GM18499 (cell line): Measurements from ENCODE around the gene HCN2.

Source experiments
- ATAC-seq: cut with Tn5 transposase; IDR thresholded peaks from one replicate; pipeline ENCODE4 v1.9.1; 2021; ENCODE audit warnings: moderate number of reproducible peaks; ENCODE audit not compliant: insufficient read depth, unreplicated experiment

Gene HCN2

DNA sequence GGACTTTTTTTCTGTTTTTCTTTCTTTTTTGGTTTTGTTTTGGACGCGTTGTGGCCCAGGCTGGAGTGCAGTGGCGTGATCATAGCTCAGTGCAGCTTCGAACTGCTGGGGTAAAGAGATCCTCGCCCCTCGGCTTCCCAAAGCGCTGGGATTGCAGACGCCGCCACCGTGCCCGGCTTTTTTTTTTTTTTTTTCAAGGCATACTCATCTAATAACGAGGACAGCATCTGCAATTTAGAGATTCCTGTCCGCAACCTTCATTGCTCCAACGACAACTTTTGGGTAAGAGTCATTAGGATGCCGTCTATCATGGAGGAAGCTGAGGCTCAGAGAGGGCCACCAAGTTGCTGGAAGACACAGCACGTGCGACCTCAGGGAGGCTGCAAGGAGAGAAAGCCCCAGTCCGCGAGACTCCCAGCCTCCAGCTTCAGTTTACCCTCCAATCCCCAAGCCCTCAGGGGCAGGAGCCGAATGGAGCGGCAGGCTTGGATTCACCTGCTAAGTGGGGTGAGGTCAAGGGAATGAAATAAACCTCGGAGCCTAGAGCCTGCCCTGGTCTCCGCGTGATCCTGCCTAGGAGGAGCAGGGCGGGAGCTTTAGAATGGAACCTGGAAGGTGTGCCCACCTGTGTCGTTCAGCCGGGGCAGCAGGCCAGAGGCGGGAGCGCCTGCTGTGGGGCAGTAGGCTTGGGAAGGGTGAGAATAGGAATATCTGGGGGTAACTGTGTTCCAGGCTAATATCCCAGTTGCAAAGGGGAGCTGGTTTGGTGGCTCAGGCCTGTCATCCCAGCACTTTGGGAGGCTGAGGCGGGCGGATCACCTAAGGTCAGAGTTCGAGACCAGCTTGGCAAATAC lies 44.3 kb downstream of the HCN2 start:
- ATAC-seq = no peak

DNA sequence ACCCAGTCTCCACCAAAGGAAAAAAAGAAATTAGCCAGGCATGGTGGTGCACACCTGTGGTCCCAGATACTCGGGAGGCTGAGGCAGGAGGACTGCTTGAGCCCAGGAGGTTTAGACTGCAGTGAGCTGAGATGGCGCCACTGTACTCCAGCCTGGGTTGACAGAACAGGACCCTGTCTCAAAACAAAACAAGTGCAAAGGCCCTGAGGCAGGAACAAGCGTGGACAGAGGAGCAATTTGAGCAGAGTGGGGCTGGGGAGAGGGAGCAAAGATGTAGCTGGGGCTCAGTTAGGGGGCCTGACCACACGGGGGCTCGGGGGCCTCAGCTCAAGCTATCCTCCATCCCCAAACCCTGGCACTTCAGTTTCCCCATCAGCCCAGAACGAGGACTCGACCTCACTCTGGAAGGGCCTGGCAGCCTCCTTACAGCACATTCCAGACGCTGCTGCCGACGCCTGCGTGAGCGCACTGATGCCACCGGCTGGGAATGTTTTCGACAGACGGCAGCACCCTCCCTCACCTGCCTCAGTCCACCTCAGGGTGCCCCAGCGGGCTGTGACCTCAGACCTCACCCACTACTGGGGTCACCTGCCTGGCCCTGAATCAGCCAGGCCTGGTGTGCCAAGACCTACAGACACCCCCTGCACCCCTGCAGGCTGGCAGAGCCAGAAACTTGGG lies 45.4 kb downstream of the HCN2 start:
- no peak for ATAC-seq

DNA sequence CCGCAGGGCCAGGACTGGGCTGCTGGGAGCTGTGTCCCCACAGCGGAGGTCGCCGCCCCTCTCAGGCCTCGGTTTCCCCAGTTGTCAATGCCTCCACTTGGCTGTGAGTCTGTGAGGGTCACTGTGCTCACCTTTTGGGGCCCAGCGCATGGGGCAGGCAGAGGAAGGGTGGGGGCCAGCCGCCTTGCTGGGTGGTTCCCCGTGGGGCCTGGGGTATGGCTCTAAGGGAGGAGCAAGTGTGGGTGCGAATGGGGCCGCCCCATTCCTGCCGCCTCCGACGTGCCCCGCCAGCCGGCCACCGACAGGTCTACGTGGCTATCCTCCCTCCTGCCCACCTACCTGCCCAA lies 49.2 kb downstream of the HCN2 start:
- ATAC-seq = no peak

DNA sequence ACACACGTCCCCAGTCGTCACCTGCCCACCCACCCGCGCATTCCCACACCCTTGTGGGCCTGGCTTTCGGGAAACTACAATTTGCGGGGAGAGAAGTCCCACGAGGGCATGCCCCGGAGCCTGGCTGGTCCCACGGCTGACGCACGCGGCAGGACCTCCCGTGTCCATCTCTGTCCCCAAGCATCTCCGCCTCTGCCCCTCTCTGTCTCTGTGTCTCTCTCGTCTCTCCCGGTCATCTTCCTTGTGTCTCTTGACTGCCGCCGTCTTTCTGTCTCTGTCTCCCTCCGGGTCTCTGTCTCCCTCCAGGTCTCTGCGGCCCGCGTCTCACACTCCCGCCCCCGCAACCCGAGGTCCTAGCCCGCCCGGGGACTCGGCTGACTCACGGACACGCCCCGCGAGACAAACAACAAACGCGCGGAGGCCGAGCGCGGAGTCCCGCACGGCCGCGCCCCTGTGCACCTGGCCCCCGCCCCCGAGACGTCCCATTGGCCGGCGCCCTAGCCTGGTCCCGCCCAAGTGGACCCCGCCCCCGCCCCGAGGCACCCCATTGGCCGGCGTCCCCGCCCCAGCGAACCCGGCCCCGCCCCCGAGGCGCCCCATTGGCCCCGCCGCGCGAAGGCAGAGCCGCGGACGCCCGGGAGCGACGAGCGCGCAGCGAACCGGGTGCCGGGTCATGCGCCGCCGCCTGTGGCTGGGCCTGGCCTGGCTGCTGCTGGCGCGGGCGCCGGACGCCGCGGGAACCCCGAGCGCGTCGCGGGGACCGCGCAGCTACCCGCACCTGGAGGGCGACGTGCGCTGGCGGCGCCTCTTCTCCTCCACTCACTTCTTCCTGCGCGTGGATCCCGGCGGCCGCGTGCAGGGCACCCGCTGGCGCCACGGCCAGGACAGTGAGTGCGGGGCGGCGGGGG lies 49.8 kb downstream of the HCN2 start, which contains the start of gene FGF22:
TSS of gene FGF22 (plus strand) at position 627 of the 908 bp plus-strand sequence. CDS start at position 674, 47 bp downstream.
- no peak for ATAC-seq

DNA sequence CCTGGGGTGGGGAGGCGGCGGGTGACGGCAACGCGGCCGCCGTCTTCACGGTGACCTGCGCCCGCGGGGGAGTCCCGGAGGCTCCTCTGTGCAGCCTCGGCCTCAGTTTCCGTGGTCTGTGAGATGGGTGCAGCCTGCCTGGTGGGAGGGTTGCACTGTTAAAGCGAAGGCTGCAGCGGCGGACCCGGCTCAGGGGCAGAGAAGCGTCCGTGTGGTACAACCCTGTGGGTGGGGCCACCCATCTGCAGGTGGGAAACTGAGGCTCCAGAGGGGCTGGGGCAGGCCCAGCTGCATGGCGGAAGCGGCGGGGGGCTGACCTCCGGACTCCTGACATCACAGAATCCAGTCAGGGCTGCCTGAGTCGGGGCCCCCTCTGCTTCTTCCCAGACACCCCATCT lies 50.5 kb downstream of the HCN2 start:
- no peak for ATAC-seq

DNA sequence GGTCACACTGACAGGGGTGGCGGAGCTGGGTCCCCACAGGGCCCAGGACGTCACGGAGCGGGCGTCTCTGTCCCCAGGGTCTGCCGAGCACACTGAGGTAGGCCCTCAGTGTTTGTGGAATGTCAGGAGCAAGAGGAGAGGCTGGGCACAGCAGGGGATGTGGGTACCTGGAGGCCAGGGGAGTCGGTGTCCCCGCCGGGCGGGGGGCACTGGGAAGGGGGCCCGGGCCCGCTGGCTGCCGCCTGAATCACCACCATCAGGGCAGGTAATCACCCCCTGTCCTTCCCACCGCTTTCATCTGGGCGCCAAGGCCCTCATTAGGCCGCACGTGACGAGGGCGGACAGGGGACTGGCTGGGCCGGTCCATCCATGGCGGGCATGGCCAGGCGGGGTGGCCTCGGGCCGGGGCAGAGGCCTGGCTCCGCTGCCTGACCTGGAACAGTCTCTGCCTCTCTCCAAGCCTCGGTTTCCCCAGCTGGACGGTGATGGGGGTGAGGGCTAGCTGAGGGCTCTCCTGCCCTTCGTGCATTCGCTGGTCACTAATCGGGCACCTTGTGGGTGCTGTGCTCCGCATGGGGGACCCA lies 51.0 kb downstream of the HCN2 start:
- no peak for ATAC-seq

DNA sequence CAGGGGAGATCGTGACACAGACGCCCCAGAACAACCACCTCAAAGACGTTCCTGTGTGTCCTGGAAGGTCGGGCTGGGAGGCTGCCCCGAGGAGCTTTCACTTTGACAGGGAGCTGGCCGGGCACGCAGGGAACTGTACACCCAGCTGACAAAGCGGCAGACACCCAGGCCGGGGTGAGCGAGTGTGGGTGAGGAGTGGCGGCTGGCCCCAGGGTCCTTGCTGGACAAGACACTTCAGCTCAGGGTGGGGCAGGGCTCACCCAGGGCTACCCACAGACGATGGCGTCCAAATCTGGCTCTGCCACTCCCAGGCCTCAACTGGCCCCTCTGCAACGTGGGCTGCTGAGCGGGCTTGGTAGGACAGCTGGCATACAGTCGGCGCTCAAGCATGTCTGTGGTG lies 52.0 kb downstream of the HCN2 start:
- ATAC-seq = no peak

DNA sequence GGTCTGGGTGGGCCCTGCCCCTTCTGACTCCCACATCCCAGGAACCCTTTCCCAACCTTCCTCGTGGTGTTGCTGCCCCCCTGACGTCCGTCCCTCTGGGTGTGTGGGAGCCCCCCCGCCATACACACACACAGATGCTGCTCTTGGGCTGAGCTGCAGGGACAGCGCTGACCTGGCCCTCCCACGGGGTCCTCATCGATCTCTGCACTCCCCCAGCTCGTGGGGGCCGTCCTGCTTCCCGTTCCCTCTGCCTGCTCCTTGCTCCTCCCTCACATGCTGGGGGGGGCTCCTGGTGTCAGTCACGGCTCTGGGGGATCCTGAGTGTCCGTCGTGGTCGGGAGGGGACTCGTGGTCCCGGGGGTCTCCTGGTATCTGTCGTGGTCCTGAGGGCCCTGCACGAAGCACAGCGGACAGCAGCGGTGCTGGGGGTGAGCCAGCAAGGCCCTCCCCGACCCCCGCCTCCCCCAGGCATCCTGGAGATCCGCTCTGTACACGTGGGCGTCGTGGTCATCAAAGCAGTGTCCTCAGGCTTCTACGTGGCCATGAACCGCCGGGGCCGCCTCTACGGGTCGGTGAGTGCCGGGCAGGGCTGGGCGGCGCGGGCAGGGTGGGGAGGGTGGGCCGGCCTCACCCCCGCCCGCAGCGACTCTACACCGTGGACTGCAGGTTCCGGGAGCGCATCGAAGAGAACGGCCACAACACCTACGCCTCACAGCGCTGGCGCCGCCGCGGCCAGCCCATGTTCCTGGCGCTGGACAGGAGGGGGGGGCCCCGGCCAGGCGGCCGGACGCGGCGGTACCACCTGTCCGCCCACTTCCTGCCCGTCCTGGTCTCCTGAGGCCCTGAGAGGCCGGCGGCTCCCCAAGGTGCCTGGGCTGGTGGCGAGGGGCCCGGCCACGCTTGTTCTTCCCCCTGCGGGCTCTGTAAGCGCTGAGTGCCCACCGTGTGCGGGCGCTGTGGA lies 53.4 kb downstream of the HCN2 start:
- ATAC-seq = no peak

DNA sequence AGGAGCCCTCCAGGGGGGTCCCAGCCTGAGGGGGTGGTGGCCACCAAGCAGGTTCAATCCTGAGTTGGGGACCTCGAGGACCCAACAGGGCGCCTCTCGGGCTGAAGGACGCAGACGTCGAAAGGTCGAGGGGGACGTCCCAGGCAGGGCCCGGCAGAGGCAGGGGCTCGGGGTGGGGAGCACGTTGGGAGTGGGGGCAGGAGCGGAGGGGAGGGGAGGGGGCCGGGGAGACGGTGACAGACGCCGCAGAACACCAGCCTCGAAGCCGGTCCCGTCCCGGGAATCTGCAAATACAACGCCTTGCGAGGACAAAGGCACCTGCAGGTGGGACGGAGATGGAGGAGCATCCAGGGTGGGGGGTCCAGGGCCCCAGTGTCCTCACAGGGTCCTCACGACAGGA lies 54.1 kb downstream of the HCN2 start:
- ATAC-seq = no peak

DNA sequence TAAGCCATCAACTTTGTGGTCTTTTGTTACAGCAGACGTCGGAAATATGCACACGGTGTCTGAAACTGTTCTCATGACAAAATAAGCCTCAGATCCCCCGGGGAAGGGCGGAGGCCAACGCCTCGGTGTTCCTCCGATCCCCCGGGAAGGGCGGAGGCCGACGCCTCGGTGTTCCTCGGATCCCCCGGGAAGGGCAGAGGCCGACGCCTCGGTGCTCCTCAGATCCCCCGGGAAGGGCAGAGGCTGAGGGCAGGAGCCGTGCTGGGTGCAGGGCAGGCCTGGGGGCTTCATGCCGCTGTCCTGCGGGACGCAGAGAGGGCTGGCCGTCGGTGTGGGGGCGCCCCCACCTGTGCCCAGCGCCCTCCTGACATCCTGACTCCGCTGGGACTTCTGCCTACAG lies 54.7 kb downstream of the HCN2 start:
- ATAC-seq = no peak

DNA sequence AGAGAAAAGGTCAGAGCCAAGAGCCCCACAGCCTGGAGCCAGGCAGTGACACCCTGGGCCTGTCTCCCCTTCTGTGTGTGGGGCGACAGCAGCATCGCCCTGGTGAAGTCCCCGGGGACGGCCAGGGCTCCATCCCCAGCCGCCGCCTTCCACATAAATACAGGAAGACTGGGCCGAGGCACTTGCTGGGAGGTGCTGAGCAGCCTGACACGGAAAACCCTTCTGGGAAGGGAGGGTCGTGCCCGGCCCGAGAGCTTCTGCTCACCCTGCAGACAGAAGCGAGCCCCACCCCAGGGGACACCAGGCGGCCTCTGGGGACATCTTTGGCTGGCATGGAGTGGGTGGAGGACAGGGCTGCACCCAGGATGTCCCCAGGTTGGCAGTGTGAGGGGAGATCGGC lies 55.1 kb downstream of the HCN2 start:
- ATAC-seq = no peak

DNA sequence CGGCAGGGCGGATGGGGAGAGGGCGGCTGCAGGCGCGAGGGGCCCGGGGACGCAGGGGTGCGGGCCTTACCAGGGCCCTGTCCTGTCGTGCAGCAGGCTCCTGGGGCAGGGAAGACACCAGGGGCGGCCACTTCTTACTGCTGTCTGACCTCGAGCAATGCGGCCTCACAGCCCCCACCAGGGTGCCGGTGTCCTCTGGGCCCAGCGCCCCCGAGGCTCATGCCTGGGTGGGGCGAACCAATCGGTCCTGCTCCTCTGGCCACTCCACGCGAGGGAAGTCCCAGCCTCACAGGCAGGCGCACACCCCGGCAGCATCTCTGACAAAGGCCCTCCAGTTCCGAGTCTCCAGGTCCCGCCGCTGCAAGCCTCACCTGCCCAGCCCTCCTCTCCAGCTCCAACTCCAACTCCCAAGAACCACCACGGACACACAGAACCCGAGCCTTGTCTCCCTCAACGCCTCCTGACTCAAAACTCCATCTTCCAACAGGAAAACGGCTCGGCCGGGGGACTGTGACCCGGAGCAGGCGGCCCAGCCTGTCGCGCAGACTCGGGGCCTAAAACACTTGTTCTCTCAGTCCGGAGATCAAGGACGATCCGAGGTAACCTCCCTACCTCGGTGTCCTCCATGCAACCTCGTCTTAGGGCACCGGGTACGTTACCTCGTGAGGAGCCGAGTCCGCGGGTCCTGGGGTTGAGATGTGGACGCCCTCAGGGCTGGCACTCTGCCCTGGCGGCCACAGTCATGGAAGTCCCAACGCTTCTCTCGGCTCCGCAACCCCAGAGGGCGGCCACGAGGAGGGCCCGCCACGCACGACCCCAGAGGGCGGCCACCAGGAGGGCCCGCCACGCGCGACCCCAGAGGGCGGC lies 56.5 kb downstream of the HCN2 start:
- ATAC-seq = no peak

DNA sequence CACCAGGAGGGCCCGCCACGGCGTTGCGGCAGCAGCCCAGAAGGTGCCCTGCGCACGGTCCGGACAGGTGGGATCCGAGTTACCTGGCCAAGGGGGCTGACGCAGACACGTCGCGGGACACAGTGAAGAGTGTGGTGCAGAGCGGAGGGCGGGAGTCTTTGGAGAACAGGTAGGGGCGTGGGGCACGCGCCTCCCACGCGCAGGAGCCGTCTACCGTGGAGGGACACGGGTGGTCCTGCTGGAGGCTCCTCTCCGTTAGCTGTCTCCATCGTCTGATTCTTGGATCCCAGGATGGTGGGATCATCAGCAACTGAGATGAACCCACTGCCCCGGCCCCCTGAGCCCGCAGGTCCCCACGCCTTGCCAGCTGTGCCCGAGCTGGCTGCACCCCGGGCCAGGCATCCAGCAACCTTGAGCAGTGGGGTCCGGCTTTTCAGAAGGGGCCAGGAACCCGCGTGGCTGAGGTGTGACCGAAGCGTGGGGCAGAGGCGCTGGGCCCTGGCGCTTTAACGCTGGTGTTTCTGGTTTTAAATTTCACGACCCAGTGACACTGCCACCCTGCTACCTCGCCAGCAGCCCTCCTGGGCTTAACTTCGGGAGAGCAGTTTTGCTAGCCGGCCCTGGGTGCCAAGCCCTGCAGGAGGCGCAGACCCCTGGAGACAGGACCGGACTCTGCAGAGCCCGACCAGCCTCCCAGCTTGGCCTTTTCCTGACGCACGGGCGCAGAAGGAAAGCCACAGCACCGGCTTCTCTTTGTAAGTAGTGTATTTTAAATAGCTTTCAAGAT lies 57.3 kb downstream of the HCN2 start:
- no peak for ATAC-seq

DNA sequence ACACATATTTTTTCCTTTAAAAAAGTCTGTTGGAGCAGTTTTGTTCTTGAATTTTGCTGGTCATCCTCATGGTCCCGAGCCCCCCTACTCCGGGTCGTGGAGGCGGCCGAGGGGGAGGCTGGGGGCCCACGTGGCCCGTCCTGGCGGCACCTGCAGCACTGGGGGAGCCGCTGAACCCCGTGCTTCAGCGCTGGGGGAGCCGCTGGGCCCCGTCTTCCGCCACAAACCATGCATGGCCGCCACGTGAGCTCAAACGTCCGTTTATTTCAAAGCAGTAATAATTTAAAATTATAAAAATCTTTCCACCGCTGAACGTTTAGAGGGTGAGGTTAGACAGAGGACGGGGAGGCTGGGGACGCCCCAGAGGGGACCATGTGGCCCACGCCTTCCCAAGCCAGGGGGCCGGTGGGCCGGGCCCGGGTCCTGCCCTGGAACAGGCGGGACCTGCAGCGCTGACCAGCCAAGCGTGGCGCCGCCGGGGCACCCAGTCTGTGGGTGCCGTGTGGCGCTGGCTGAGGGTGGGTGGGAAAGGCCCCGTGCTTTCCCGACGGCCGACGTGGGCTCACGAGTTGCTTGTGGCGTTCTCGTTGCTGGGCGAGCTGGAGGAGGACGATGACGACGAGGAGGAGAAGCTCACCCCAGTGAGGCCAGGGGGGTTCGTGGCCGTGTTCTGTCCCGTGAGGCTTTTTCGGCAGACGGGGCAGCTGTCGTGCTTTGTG lies 58.0 kb downstream of the HCN2 start:
- ATAC-seq = no peak

DNA sequence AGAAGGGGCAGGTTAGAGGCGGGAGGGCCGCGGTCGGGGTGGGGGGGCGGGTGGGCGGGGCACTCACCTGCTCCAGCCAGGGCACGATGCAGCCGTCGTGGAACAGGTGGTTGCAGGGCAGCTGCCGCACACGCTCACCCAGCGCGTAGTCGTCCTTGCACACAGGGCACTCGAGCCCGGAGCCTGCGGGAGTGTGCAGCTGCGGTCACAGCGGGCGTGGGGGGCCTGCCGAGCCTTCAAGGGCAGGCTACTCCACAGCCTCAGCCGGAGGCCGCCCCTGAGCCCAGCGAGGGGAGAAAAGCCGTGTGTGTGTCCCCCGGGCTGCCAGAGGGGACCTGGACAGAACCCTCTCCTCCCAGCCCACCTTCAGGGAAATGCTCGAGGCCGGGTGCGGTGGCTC lies 58.6 kb downstream of the HCN2 start:
- no peak for ATAC-seq

DNA sequence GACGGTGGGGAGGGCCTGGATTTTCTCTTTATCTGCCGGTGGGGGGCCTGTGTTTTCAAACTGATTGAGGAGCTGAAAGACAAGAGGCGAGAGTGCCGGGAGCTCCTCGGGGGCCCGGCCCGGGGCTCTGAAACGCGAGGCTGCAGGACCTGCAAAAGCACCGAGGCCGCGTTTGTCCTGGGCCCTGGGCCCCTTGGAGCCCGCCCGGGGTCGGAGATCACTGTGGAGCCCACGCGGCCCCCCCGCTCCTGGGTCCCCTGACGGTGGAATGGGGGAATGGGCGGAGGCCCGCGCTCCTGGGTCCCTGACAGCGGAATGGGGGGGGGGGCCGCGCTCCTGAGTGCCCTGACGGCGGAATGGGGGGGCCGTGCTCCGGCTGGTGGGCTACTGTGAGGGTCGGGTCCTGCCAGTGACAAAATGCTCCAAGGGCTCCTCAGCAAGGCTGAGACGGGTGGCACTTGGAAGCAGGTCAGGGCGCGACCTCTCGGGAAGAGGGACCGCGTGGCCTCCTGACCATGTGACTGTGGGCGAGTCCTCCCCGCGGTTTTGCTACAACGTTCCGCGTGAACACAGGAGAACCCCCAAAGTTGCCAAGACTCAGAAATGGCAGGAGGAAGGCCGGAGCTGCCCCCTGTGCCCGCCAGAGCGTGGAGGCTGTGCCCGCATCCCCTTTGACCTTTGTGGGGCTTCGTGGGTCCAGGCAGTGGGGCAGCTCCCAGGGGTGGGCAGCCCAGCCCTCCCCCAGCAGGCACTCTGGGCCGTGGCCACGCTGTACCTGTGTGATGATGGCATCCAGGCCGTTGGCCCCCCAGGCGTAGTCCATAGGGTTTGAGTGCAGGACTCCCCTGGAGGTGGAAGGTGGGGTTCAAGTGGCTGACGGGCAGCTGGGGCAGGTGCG lies 59.5 kb downstream of the HCN2 start:
- no peak for ATAC-seq
